Bronchial epithelial cell (primary cell): ENCODE measurements around the gene KCTD1. TPM values are rescaled to one million over a fixed set of nuclear protein-coding genes. Genes with fewer than 3 reads are reported as not detected.

Experiments
- DNase-seq: peaks from one replicate; pipeline ENCODE4 v3.0.0-alpha.2; 2010; ENCODE audit warnings: low read depth
- FAIRE-seq: peaks from 2 replicates; lab custom pipeline; 2011; peaks lifted over from hg19 to GRCh38; lab: Jason Lieb, UNC
- H3K27me3 ChIP-seq: 2 replicates; pipeline ENCODE4 v1.5.1; 2011; ENCODE audit warnings: low read length; ENCODE audit not compliant: control insufficient read depth, insufficient read depth
- H3K36me3 ChIP-seq: 2 replicates; pipeline ENCODE4 v1.5.1; 2011; ENCODE audit warnings: low read length; ENCODE audit not compliant: control insufficient read depth, insufficient read depth
- H3K4me3 ChIP-seq: 2 replicates; pipeline ENCODE4 v1.5.1; 2011; ENCODE audit warnings: mild to moderate bottlenecking, low read depth, low read length, control low read depth
- CTCF ChIP-seq: IDR thresholded peaks from 2 replicates; pipeline ENCODE4 v1.5.1; 2011; ENCODE audit warnings: mild to moderate bottlenecking, moderate library complexity, low read length, control low read depth, inconsistent platforms; ENCODE audit not compliant: insufficient read depth, severe bottlenecking
- total RNA-seq: library from RNA; depleted of rRNA; stranded (reverse); fragments of >200 nt; gene quantifications from 2 replicates; pipeline ENCODE4 v1.2.1, GENCODE V29; 2014

KCTD1 gene
- total RNA-seq, 1 donor from 2014 or later: 16.6 TPM

GRCh38 chr18:26531605-26532298, 16.6 kb downstream of the KCTD1 start:
- DNase-seq: no peak
- Histone ChIP-seq H3K36me3 (no peaks in the 10 kb centered on the region), H3K27me3 (no peaks in the 10 kb centered on the region), H3K4me3 (no peak overlapping the region)
- TF ChIP-seq CTCF: no peak
- no peak for FAIRE-seq

GRCh38 chr18:26526966-26527234, 21.5 kb downstream of the KCTD1 start:
- H3K4me3 ChIP-seq: no peak overlapping the region
- FAIRE-seq (no peak), DNase-seq (no peak)
- H3K27me3 ChIP-seq: no peaks in the 10 kb centered on the region
- no peak for TF ChIP-seq CTCF
- no peaks in the 10 kb centered on the region for H3K36me3 ChIP-seq

- no peak for TF ChIP-seq CTCF
- Histone ChIP-seq H3K4me3 (no peak overlapping the region), H3K27me3 (no peaks in the 10 kb centered on the region), H3K36me3 (no peaks in the 10 kb centered on the region)
- FAIRE-seq: no peak
- no peak for DNase-seq
Observed at GRCh38 chr18:26526128-26526965, 22.0 kb downstream of the KCTD1 start.

DNA sequence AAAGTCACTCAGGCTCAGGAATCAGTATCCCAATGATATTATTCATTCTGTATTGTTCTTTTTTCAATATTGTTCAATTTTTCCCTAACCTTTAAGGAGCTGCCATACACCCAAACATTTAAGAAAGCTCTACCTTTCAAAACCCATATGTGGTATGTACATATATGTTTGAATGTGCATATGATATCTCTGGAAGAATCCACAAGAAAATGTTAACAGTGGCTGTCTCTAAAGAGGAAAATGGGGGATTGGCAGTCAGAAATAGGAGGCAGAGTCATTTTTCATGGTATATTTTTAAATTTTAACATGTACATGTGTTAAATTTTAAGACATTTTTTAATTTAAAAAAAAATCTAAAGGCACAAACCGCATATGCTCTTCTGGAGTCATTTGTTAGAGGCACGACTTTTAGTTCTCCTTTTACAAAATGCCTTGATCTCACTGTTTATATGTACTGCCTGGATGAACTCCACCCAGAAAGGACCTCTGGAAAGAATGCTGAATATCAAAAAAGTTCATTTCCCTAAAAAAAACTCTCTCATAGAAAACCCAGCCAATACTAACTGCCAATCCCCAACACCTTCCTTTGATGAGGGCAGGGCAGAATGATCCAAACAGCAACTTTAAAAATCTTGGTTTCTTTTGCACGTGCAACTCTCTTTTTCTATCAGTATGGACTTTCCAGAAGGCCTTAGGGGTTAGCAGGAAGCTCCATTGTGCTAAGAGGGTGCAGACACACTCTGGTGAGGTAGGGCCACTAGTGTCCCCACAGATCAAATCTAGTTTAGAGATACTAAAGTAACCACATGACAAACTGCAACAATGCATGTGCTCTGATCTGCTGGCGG, 23.6 kb downstream of the KCTD1 start:
- no peak for DNase-seq
- TF ChIP-seq CTCF: no peak
- no peak for FAIRE-seq
- Histone ChIP-seq H3K36me3 (no peaks in the 10 kb centered on the region), H3K27me3 (no peaks in the 10 kb centered on the region), H3K4me3 (no peak overlapping the region)

GRCh38 chr18:26524002-26524401, 24.4 kb downstream of the KCTD1 start:
- DNase-seq: no peak
- H3K4me3 ChIP-seq: no peak overlapping the region
- H3K27me3 ChIP-seq: no peaks in the 10 kb centered on the region
- no peaks in the 10 kb centered on the region for H3K36me3 ChIP-seq
- no peak for FAIRE-seq
- no peak for TF ChIP-seq CTCF
